ENCODE results near the gene AOPEP.

DNA sequence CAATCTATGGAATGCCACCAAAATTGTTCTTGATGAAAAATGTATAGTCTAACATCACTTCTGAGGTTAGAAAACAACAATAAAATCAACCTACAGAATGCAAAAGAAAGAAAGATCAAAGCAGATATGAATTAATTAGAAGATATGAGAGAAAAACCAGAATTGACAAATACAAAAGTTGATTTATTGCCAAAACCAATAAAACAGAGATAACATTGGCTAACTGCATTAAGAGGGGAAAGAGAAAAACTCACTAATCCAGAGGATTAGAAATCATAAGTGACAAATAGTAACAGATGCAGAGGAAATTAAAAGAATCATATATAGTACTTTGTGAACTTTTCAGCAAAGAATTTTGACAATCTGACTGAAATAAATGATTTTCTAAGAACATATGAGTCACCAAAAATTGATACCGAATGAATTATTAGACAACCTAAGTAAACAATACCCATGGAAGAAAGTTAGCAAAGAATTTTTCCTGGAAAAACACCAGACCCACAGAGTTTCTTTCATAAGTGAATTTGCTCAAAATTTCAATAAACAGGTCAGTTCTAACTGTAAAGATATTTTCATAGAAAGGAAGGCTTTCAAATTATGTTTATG lies 167.7 kb downstream of the AOPEP start:
- TF ChIP-seq, protein P1, sequence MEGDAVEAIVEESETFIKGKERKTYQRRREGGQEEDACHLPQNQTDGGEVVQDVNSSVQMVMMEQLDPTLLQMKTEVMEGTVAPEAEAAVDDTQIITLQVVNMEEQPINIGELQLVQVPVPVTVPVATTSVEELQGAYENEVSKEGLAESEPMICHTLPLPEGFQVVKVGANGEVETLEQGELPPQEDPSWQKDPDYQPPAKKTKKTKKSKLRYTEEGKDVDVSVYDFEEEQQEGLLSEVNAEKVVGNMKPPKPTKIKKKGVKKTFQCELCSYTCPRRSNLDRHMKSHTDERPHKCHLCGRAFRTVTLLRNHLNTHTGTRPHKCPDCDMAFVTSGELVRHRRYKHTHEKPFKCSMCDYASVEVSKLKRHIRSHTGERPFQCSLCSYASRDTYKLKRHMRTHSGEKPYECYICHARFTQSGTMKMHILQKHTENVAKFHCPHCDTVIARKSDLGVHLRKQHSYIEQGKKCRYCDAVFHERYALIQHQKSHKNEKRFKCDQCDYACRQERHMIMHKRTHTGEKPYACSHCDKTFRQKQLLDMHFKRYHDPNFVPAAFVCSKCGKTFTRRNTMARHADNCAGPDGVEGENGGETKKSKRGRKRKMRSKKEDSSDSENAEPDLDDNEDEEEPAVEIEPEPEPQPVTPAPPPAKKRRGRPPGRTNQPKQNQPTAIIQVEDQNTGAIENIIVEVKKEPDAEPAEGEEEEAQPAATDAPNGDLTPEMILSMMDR (IDR thresholded peaks at IDR 0.05) = no peak
- TF ChIP-seq POLR2AphosphoS5 (IDR thresholded peaks at IDR 0.05) (no peak), POLR2A (IDR thresholded peaks at IDR 0.05) (no peak)

Measured in upper lobe of left lung (tissue), 4 donors.